GM18870 (cell line): ENCODE data around the gene CAMK4.

Experiments used
- ATAC-seq: cut with Tn5 transposase; IDR thresholded peaks from one replicate; pipeline ENCODE4 v1.9.1; 2021; ENCODE audit warnings: moderate library complexity; ENCODE audit not compliant: unreplicated experiment

CAMK4 gene

GRCh38 chr5:111228520-111229220 lies 4.5 kb downstream of the CAMK4 start:
- no peak for ATAC-seq

GRCh38 chr5:111229221-111229835 lies 5.1 kb downstream of the CAMK4 start:
- ATAC-seq: no peak

GRCh38 chr5:111229871-111230810 lies 6.0 kb downstream of the CAMK4 start:
- ATAC-seq: peak; percentile 33

GRCh38 chr5:111231119-111231518 lies 6.9 kb downstream of the CAMK4 start:
- ATAC-seq: no peak

GRCh38 chr5:111232311-111233051 lies 8.3 kb downstream of the CAMK4 start:
- no peak for ATAC-seq

- ATAC-seq: no peak
Measured at GRCh38 chr5:111233052-111233374, 8.8 kb downstream of the CAMK4 start.

- ATAC-seq: peak; percentile 30
Measured at GRCh38 chr5:111234125-111234524, 9.9 kb downstream of the CAMK4 start.

- ATAC-seq: no peak
Measured at GRCh38 chr5:111235635-111236034, 11.5 kb downstream of the CAMK4 start.

- ATAC-seq: no peak
Measured at GRCh38 chr5:111236348-111236747, 12.2 kb downstream of the CAMK4 start.

GRCh38 chr5:111236995-111237394 lies 12.8 kb downstream of the CAMK4 start:
- ATAC-seq: no peak

- ATAC-seq: no peak
Measured at GRCh38 chr5:111237470-111237869, 13.3 kb downstream of the CAMK4 start.

GRCh38 chr5:111238431-111239225 lies 14.4 kb downstream of the CAMK4 start:
- no peak for ATAC-seq

GRCh38 chr5:111241696-111242095 lies 17.5 kb downstream of the CAMK4 start:
- no peak for ATAC-seq

- ATAC-seq: no peak
Measured at GRCh38 chr5:111242606-111243005, 18.4 kb downstream of the CAMK4 start.

GRCh38 chr5:111243318-111243717 lies 19.1 kb downstream of the CAMK4 start:
- ATAC-seq: no peak

- ATAC-seq: no peak
Measured at GRCh38 chr5:111245654-111246053, 21.5 kb downstream of the CAMK4 start.

- ATAC-seq: no peak
Measured at GRCh38 chr5:111246459-111246858, 22.3 kb downstream of the CAMK4 start.

- no peak for ATAC-seq
Measured at GRCh38 chr5:111248571-111248970, 24.4 kb downstream of the CAMK4 start.

GRCh38 chr5:111251921-111252320 lies 27.7 kb downstream of the CAMK4 start:
- no peak for ATAC-seq

GRCh38 chr5:111252799-111253545 lies 28.8 kb downstream of the CAMK4 start:
- peak; percentile 48 for ATAC-seq
